AG04450 (cell line): ENCODE data around the gene FHAD1. TPM values are rescaled to one million over a fixed set of nuclear protein-coding genes. Genes with fewer than 3 reads are reported as not detected.

Source experiments
- CTCF ChIA-PET: fragments of 300-600, 350-600 bp; formaldehyde crosslinking; extraction: SDS; loops from one replicate; lab custom pipeline; 2022; ENCODE audit warnings: antibody characterized with exemption, inconsistent platforms; lab: Charles Lee
- POLR2A ChIA-PET: fragments of 350-600 bp; formaldehyde crosslinking; extraction: SDS; loops from one replicate; lab custom pipeline; 2021; ENCODE audit warnings: antibody characterized with exemption, inconsistent platforms; lab: Yijun Ruan, JAX
- DNase-seq: peaks from one replicate; pipeline ENCODE4 v3.0.0-alpha.2; 2011; ENCODE audit warnings: low read depth, low spot score
- H3K27ac ChIP-seq: one replicate; pipeline ENCODE4 v1.5.1; 2012; ENCODE audit warnings: low read depth, low read length, control low read depth
- H3K27me3 ChIP-seq: one replicate; pipeline ENCODE4 v1.6.0; 2012; ENCODE audit warnings: low read length; ENCODE audit not compliant: control insufficient read depth, insufficient read depth
- H3K4me3 ChIP-seq: 2 replicates; pipeline ENCODE4 v1.5.1; 2011; ENCODE audit warnings: mild to moderate bottlenecking, low read depth, low read length, control low read depth
- H3K9me3 ChIP-seq: 2 replicates; pipeline ENCODE4 v1.5.1; 2012; ENCODE audit warnings: low read length; ENCODE audit not compliant: control insufficient read depth, insufficient read depth
- CTCF ChIP-seq: IDR thresholded peaks from 2 replicates; pipeline ENCODE4 v1.5.1; 2011; ENCODE audit warnings: low read depth, low read length, control low read depth, inconsistent platforms
- polyA plus RNA-seq: library from polyadenylated mRNA; depleted of rRNA; stranded (reverse); fragments of >200 nt; gene quantifications from 2 replicates; pipeline ENCODE4 v1.2.3, GENCODE V29; 2011

Gene FHAD1
- polyA plus RNA-seq, 1 experiment: 0.36 TPM

GRCh38 chr1:15408890-15409387 is 161.9 kb downstream of the FHAD1 start:
- TF ChIP-seq CTCF: no peak
- DNase-seq: no peak
- H3K27me3 ChIP-seq: peaks cover 2% of the 10 kb centered on the region
- ChIA-PET POLR2A (no interaction called here), CTCF (no interaction called here)
- peaks cover 3% of the 10 kb centered on the region; the same call in 1 of the 2 replicates for H3K9me3 ChIP-seq
- H3K27ac ChIP-seq: no peak overlapping the region
- H3K4me3 ChIP-seq: peak overlapping the region; percentile 82

GRCh38 chr1:15409388-15410222 is 162.6 kb downstream of the FHAD1 start, which contains the start of gene EFHD2:
EFHD2 (plus strand) TSS chr1:15409888; CDS start chr1:15409972, 84 bp downstream.
- DNase-seq: no peak
- TF ChIP-seq CTCF: no peak
- CTCF ChIA-PET: no interaction called here

GRCh38 chr1:15410223-15410883 is 163.3 kb downstream of the FHAD1 start:
- POLR2A ChIA-PET: no interaction called here
- Histone ChIP-seq H3K27ac (no peak overlapping the region), H3K4me3 (peak overlapping the region; percentile 82)

More at GRCh38 chr1:15409388-15410222, 162.6 kb downstream of the FHAD1 start, which contains the start of gene EFHD2:
- H3K9me3 ChIP-seq: peaks cover 3% of the 10 kb centered on the region; the same call in 1 of the 2 replicates
- peak within 1 kb of the TSS; percentile 82 for H3K4me3 ChIP-seq
- POLR2A ChIA-PET: no interaction called here
- peaks cover 2% of the 10 kb centered on the region for H3K27me3 ChIP-seq
- no peak within 1 kb of the TSS for H3K27ac ChIP-seq

GRCh38 chr1:15410884-15411245 is 163.8 kb downstream of the FHAD1 start:
- CTCF ChIA-PET: no interaction called here
- no peaks in the 10 kb centered on the region for H3K27me3 ChIP-seq
- no peak for TF ChIP-seq CTCF
- POLR2A ChIA-PET: interaction anchor here (1.9 kb wide), 1 partner anchor 88 kb away, joined by 5 read pairs; no protein-coding TSS in a partner anchor
- no peak for DNase-seq
- peak overlapping the region; percentile 82 for H3K4me3 ChIP-seq
- H3K9me3 ChIP-seq: peaks cover 3% of the 10 kb centered on the region; the same call in 1 of the 2 replicates
- no peak overlapping the region for H3K27ac ChIP-seq

More at GRCh38 chr1:15410223-15410883, 163.3 kb downstream of the FHAD1 start:
- TF ChIP-seq CTCF: no peak
- DNase-seq: no peak
- H3K9me3 ChIP-seq: peaks cover 3% of the 10 kb centered on the region; the same call in 1 of the 2 replicates
- peaks cover 2% of the 10 kb centered on the region for H3K27me3 ChIP-seq
- CTCF ChIA-PET: no interaction called here
